ENCODE measurements around the gene FGF22. TPM values are rescaled to one million over a fixed set of nuclear protein-coding genes. Genes with fewer than 3 reads are reported as not detected.
"Not testable (repeated sequence)": the region's sequence is repeated elsewhere in the genome, so short reads cannot be mapped to it uniquely, and the experiment has no call there.

The FGF22 gene
- total and polyA plus RNA-seq, 2 of the 13 experiments (the other 11 are each of a cell fraction or from before 2014, with no cell fraction given) = 0.24 TPM; not detected in 1

DNA sequence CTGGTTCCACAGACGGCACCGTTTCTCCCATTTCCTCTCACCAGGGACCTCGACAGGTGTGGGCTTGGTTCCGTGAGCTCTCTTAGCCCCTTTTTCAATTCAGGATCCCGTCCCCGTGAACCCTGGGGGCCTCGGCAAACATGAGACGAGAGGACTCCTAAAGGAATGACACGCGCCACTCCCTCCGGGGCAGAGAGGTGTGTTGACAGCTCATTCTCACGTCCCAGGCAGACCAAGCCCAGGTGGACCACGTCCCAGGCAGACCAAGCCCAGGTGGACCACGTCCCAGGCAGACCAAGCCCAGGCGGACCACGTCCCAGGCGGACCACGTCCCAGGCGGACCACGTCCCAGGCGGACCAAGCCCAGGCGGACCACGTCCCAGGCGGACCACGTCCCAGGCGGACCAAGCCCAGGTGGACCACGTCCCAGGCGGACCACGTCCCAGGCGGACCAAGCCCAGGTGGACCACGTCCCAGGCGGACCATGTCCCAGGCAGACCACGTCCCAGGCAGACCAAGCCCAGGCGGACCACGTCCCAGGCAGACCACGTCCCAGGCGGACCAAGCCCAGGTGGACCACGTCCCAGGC, 27.4 kb downstream of the FGF22 start:
- intact Hi-C loops (cut with micrococcal nuclease; ENCODE audit: unreplicated experiment) = loop anchor here (10.0 kb wide), 2 partner anchors 82 to 258 kb away; partner anchors contain the start of genes ARID3A and HCN2
- FAIRE-seq; H3K36me3 ChIP-seq (replicated peaks in 1 of 2; ENCODE audit: control insufficient read depth in 1 of 2, insufficient read depth in 2 of 2, low read length in 2 of 2); DNase-seq (ENCODE audit: low spot score); H3K9me3 ChIP-seq (ENCODE audit: low read length); H3K27me3 ChIP-seq (ENCODE audit: control insufficient read depth in 1 of 2, insufficient read depth in 2 of 2, low read length in 2 of 2); CTCF ChIA-PET (ENCODE audit: low intra/inter-chr PET ratio, low total read pairs); POLR2A ChIA-PET; H2AFZ ChIP-seq (ENCODE audit: low read length); ATAC-seq; H3K9ac ChIP-seq (ENCODE audit: insufficient read depth, low read depth, low read length); BruUV-seq (replicated peaks); H3K27ac ChIP-seq (ENCODE audit: extremely low read length, insufficient read depth, low read length); H3K79me2 ChIP-seq (ENCODE audit: insufficient read depth, low read length); H3K4me3 ChIP-seq (replicated peaks in 1 of 3; ENCODE audit: insufficient read depth in 1 of 3, low read depth in 2 of 3, low read length in 3 of 3); H3K4me2 ChIP-seq (ENCODE audit: low read depth, low read length); H4K20me1 ChIP-seq (ENCODE audit: insufficient read depth, low read length): not testable (repeated sequence)
- peaks cover 66% of the 10 kb centered on the region for H3K4me1 ChIP-seq (ENCODE audit: insufficient read depth, low read length)
- WGBS (ENCODE audit: low lambda C conversion rate) = 89% methylated on average over 14 of the region's 38 CpGs
- in situ Hi-C loops (cut with HindIII; ENCODE audit: extremely low pct_ligation_motif_present, low pct_unique_long_range_greater_than_20kb) = loop anchor here (5.0 kb wide), 1 partner anchor 65 kb away; no protein-coding TSS in a partner anchor
- 0 out of 2 replicates have a peak, but pooled peaks have one; percentile 28 for TF ChIP-seq ZNF772 (CRISPR knock-in tag; IDR thresholded peaks at IDR 0.05)
- TF ChIP-seq CHCHD3 (CRISPR knock-in tag; IDR thresholded peaks at IDR 0.05) = 0 out of 2 replicates have a peak, but pooled peaks have one; percentile 59
- TF ChIP-seq, protein P1, sequence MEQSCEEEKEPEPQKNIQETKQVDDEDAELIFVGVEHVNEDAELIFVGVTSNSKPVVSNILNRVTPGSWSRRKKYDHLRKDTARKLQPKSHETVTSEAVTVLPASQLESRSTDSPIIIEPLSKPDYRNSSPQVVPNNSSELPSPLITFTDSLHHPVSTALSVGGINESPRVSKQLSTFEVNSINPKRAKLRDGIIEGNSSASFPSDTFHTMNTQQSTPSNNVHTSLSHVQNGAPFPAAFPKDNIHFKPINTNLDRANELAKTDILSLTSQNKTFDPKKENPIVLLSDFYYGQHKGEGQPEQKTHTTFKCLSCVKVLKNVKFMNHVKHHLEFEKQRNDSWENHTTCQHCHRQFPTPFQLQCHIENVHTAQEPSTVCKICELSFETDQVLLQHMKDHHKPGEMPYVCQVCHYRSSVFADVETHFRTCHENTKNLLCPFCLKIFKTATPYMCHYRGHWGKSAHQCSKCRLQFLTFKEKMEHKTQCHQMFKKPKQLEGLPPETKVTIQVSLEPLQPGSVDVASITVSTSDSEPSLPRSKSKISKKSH (CRISPR knock-in tag; IDR thresholded peaks at IDR 0.05; ENCODE audit: borderline replicate concordance) = peak; percentile 20; the same call in 1 of the 2 replicates
- TF ChIP-seq SETDB1 (CRISPR knock-in tag; IDR thresholded peaks at IDR 0.05; ENCODE audit: borderline replicate concordance) = 0 out of 2 replicates have a peak, but pooled peaks have one; percentile 19
- TF ChIP-seq ZSCAN21 (CRISPR knock-in tag; IDR thresholded peaks at IDR 0.05; ENCODE audit: borderline replicate concordance) = 0 out of 2 replicates have a peak, but pooled peaks have one; percentile 28
